ENCODE measurements around the gene CREB1.

The CREB1 gene

GRCh38 chr2:207587305-207587704, 57.5 kb downstream of the CREB1 start:
- H3K27me3 ChIP-seq (ENCODE audit: control insufficient read depth, insufficient read depth, low read length): no peaks in the 10 kb centered on the region
- DNase-seq (ENCODE audit: low read depth, low spot score): no peak
- H3K27ac ChIP-seq (ENCODE audit: low read length): no peak overlapping the region
- WGBS (ENCODE audit: insufficient coverage, insufficient read length): no CpG with 5 or more reads among the region's 7 CpGs
- no peak overlapping the region for H3K4me3 ChIP-seq (ENCODE audit: low read length)
- no peaks in the 10 kb centered on the region for H3K9me3 ChIP-seq (ENCODE audit: control insufficient read depth, insufficient read depth, low read length)
- no peaks in the 10 kb centered on the region for H3K4me1 ChIP-seq (ENCODE audit: control insufficient read depth, insufficient read depth, low read length)
- peaks cover 9% of the 10 kb centered on the region; the same call in 1 of the 2 replicates for H3K36me3 ChIP-seq (ENCODE audit: control insufficient read depth, insufficient read depth, low read length)

- Histone ChIP-seq H3K27ac (ENCODE audit: low read length) (no peak overlapping the region), H3K4me1 (ENCODE audit: control insufficient read depth, insufficient read depth, low read length) (no peaks in the 10 kb centered on the region), H3K27me3 (ENCODE audit: control insufficient read depth, insufficient read depth, low read length) (no peaks in the 10 kb centered on the region), H3K36me3 (ENCODE audit: control insufficient read depth, insufficient read depth, low read length) (peaks cover 9% of the 10 kb centered on the region; the same call in 1 of the 2 replicates), H3K4me3 (ENCODE audit: low read length) (no peak overlapping the region), H3K9me3 (ENCODE audit: control insufficient read depth, insufficient read depth, low read length) (no peaks in the 10 kb centered on the region)
- no peak for DNase-seq (ENCODE audit: low read depth, low spot score)
Observed at GRCh38 chr2:207589143-207589542, 59.4 kb downstream of the CREB1 start.

GRCh38 chr2:207593277-207593676, 63.5 kb downstream of the CREB1 start:
- no peak overlapping the region for H3K4me3 ChIP-seq (ENCODE audit: low read length)
- no peak for DNase-seq (ENCODE audit: low read depth, low spot score)
- H3K4me1 ChIP-seq (ENCODE audit: control insufficient read depth, insufficient read depth, low read length): no peaks in the 10 kb centered on the region
- no peak overlapping the region for H3K27ac ChIP-seq (ENCODE audit: low read length)
- no peaks in the 10 kb centered on the region for H3K27me3 ChIP-seq (ENCODE audit: control insufficient read depth, insufficient read depth, low read length)
- peaks cover 3% of the 10 kb centered on the region; the same call in 1 of the 2 replicates for H3K36me3 ChIP-seq (ENCODE audit: control insufficient read depth, insufficient read depth, low read length)
- H3K9me3 ChIP-seq (ENCODE audit: control insufficient read depth, insufficient read depth, low read length): no peaks in the 10 kb centered on the region

- no CpG with 5 or more reads among the region's 3 CpGs for WGBS (ENCODE audit: insufficient coverage, insufficient read length)
- no peaks in the 10 kb centered on the region for H3K9me3 ChIP-seq (ENCODE audit: control insufficient read depth, insufficient read depth, low read length)
- H3K36me3 ChIP-seq (ENCODE audit: control insufficient read depth, insufficient read depth, low read length): peaks cover 3% of the 10 kb centered on the region; the same call in 1 of the 2 replicates
Observed at GRCh38 chr2:207594264-207594663, 64.5 kb downstream of the CREB1 start.

GRCh38 chr2:207594731-207595130, 65.0 kb downstream of the CREB1 start:
- H3K36me3 ChIP-seq (ENCODE audit: control insufficient read depth, insufficient read depth, low read length): peaks cover 3% of the 10 kb centered on the region; the same call in 1 of the 2 replicates
- DNase-seq (ENCODE audit: low read depth, low spot score): no peak
- no peaks in the 10 kb centered on the region for H3K9me3 ChIP-seq (ENCODE audit: control insufficient read depth, insufficient read depth, low read length)
- H3K4me1 ChIP-seq (ENCODE audit: control insufficient read depth, insufficient read depth, low read length): no peaks in the 10 kb centered on the region
- no peaks in the 10 kb centered on the region for H3K27me3 ChIP-seq (ENCODE audit: control insufficient read depth, insufficient read depth, low read length)
- H3K27ac ChIP-seq (ENCODE audit: low read length): no peak overlapping the region
- no CpG with 5 or more reads among the region's 4 CpGs for WGBS (ENCODE audit: insufficient coverage, insufficient read length)
- H3K4me3 ChIP-seq (ENCODE audit: low read length): no peak overlapping the region

More at GRCh38 chr2:207594264-207594663, 64.5 kb downstream of the CREB1 start:
- H3K27me3 ChIP-seq (ENCODE audit: control insufficient read depth, insufficient read depth, low read length): no peaks in the 10 kb centered on the region
- H3K4me1 ChIP-seq (ENCODE audit: control insufficient read depth, insufficient read depth, low read length): no peaks in the 10 kb centered on the region
- no peak overlapping the region for H3K27ac ChIP-seq (ENCODE audit: low read length)
- no peak overlapping the region for H3K4me3 ChIP-seq (ENCODE audit: low read length)
- no peak for DNase-seq (ENCODE audit: low read depth, low spot score)

GRCh38 chr2:207599636-207600035, 69.9 kb downstream of the CREB1 start:
- Histone ChIP-seq H3K4me1 (ENCODE audit: control insufficient read depth, insufficient read depth, low read length) (no peaks in the 10 kb centered on the region), H3K9me3 (ENCODE audit: control insufficient read depth, insufficient read depth, low read length) (no peaks in the 10 kb centered on the region), H3K36me3 (ENCODE audit: control insufficient read depth, insufficient read depth, low read length) (no peaks in the 10 kb centered on the region; the same call in 1 of the 2 replicates), H3K4me3 (ENCODE audit: low read length) (no peak overlapping the region), H3K27ac (ENCODE audit: low read length) (no peak overlapping the region), H3K27me3 (ENCODE audit: control insufficient read depth, insufficient read depth, low read length) (no peaks in the 10 kb centered on the region)
- DNase-seq (ENCODE audit: low read depth, low spot score): no peak

- Histone ChIP-seq H3K9me3 (ENCODE audit: control insufficient read depth, insufficient read depth, low read length) (no peaks in the 10 kb centered on the region), H3K27me3 (ENCODE audit: control insufficient read depth, insufficient read depth, low read length) (no peaks in the 10 kb centered on the region), H3K4me1 (ENCODE audit: control insufficient read depth, insufficient read depth, low read length) (no peaks in the 10 kb centered on the region), H3K27ac (ENCODE audit: low read length) (no peak overlapping the region), H3K36me3 (ENCODE audit: control insufficient read depth, insufficient read depth, low read length) (no peaks in the 10 kb centered on the region), H3K4me3 (ENCODE audit: low read length) (no peak overlapping the region)
- no peak for DNase-seq (ENCODE audit: low read depth, low spot score)
Observed at GRCh38 chr2:207600231-207600630, 70.5 kb downstream of the CREB1 start.

- Histone ChIP-seq H3K36me3 (ENCODE audit: control insufficient read depth, insufficient read depth, low read length) (no peaks in the 10 kb centered on the region), H3K4me1 (ENCODE audit: control insufficient read depth, insufficient read depth, low read length) (no peaks in the 10 kb centered on the region)
- no CpG with 5 or more reads among the region's 1 CpG for WGBS (ENCODE audit: insufficient coverage, insufficient read length)
Observed at GRCh38 chr2:207601774-207602173, 72.0 kb downstream of the CREB1 start.

GRCh38 chr2:207603486-207603885, 73.7 kb downstream of the CREB1 start:
- Histone ChIP-seq H3K4me1 (ENCODE audit: control insufficient read depth, insufficient read depth, low read length) (no peaks in the 10 kb centered on the region), H3K27me3 (ENCODE audit: control insufficient read depth, insufficient read depth, low read length) (no peaks in the 10 kb centered on the region), H3K9me3 (ENCODE audit: control insufficient read depth, insufficient read depth, low read length) (no peaks in the 10 kb centered on the region), H3K4me3 (ENCODE audit: low read length) (no peak overlapping the region), H3K27ac (ENCODE audit: low read length) (no peak overlapping the region), H3K36me3 (ENCODE audit: control insufficient read depth, insufficient read depth, low read length) (no peaks in the 10 kb centered on the region)
- WGBS (ENCODE audit: insufficient coverage, insufficient read length): no CpG with 5 or more reads among the region's 2 CpGs
- no peak for DNase-seq (ENCODE audit: low read depth, low spot score)

More at GRCh38 chr2:207601774-207602173, 72.0 kb downstream of the CREB1 start:
- Histone ChIP-seq H3K27ac (ENCODE audit: low read length) (no peak overlapping the region), H3K4me3 (ENCODE audit: low read length) (no peak overlapping the region), H3K27me3 (ENCODE audit: control insufficient read depth, insufficient read depth, low read length) (no peaks in the 10 kb centered on the region), H3K9me3 (ENCODE audit: control insufficient read depth, insufficient read depth, low read length) (no peaks in the 10 kb centered on the region)
- DNase-seq (ENCODE audit: low read depth, low spot score): no peak

- H3K4me1 ChIP-seq (ENCODE audit: control insufficient read depth, insufficient read depth, low read length): no peaks in the 10 kb centered on the region
- no peak overlapping the region for H3K4me3 ChIP-seq (ENCODE audit: low read length)
- no peaks in the 10 kb centered on the region for H3K9me3 ChIP-seq (ENCODE audit: control insufficient read depth, insufficient read depth, low read length)
- no peaks in the 10 kb centered on the region for H3K27me3 ChIP-seq (ENCODE audit: control insufficient read depth, insufficient read depth, low read length)
- H3K27ac ChIP-seq (ENCODE audit: low read length): no peak overlapping the region
- WGBS (ENCODE audit: insufficient coverage, insufficient read length): no CpG with 5 or more reads among the region's 7 CpGs
- DNase-seq (ENCODE audit: low read depth, low spot score): no peak
- peaks cover 2% of the 10 kb centered on the region; the same call in 1 of the 2 replicates for H3K36me3 ChIP-seq (ENCODE audit: control insufficient read depth, insufficient read depth, low read length)
Observed at GRCh38 chr2:207606399-207606798, 76.6 kb downstream of the CREB1 start.

- no CpG with 5 or more reads among the region's 5 CpGs for whole genome bisulfite sequencing (ENCODE audit: insufficient coverage, insufficient read length)
Observed at GRCh38 chr2:207606829-207607228, 77.1 kb downstream of the CREB1 start.

More at GRCh38 chr2:207606829-207607228, 77.1 kb downstream of the CREB1 start:
- no peak overlapping the region for H3K27ac ChIP-seq (ENCODE audit: low read length)
- peaks cover 2% of the 10 kb centered on the region; the same call in 1 of the 2 replicates for H3K36me3 ChIP-seq (ENCODE audit: control insufficient read depth, insufficient read depth, low read length)
- no peak overlapping the region for H3K4me3 ChIP-seq (ENCODE audit: low read length)
- DNase-seq (ENCODE audit: low read depth, low spot score): no peak
- H3K9me3 ChIP-seq (ENCODE audit: control insufficient read depth, insufficient read depth, low read length): no peaks in the 10 kb centered on the region
- no peaks in the 10 kb centered on the region for H3K27me3 ChIP-seq (ENCODE audit: control insufficient read depth, insufficient read depth, low read length)
- H3K4me1 ChIP-seq (ENCODE audit: control insufficient read depth, insufficient read depth, low read length): no peaks in the 10 kb centered on the region

All from iPS DF 6.9 (cell line).